Mesenchymal stem cell (in vitro differentiated cells and primary cell): Measurements from ENCODE around the gene RFTN1.

Source experiments
- DNase-seq: peaks from one replicate; pipeline ENCODE4 v3.0.0-alpha.2; 2013
- H2AFZ ChIP-seq: one replicate; pipeline ENCODE4 v1.6.1; 2013; ENCODE audit warnings: low read depth, mild to moderate bottlenecking, control low read depth, inconsistent platforms, low read length, moderate library complexity
- H2AK5ac ChIP-seq: 2 replicates; pipeline ENCODE4 v1.6.1; 2013; ENCODE audit warnings: low read length, moderate library complexity, mild to moderate bottlenecking, inconsistent platforms; ENCODE audit not compliant: severe bottlenecking
- H2BK120ac ChIP-seq: one replicate; pipeline ENCODE4 v1.6.1; 2013; ENCODE audit warnings: low read depth, mild to moderate bottlenecking, inconsistent platforms, low read length, moderate library complexity
- H2BK12ac ChIP-seq, 2 experiments: one replicate each; pipeline ENCODE4 v1.6.1; 2013; ENCODE audit warnings: inconsistent platforms in 2 of 2, low read length in 2 of 2, mild to moderate bottlenecking in 2 of 2, moderate library complexity in 2 of 2, control low read depth in 1 of 2
- H2BK15ac ChIP-seq: one replicate; pipeline ENCODE4 v1.6.1; 2013; ENCODE audit warnings: mild to moderate bottlenecking, low read depth, inconsistent platforms; ENCODE audit not compliant: poor library complexity, severe bottlenecking
- H2BK5ac ChIP-seq: 2 replicates; pipeline ENCODE4 v1.6.1; 2013; ENCODE audit warnings: low read depth, mild to moderate bottlenecking, low read length, control low read depth, inconsistent platforms; ENCODE audit not compliant: poor library complexity, severe bottlenecking
- H3K14ac ChIP-seq, 2 experiments: one replicate each; pipeline ENCODE4 v1.6.1; 2013; ENCODE audit warnings: inconsistent platforms in 2 of 2, low read length in 2 of 2, control low read depth in 1 of 2, mild to moderate bottlenecking in 1 of 2, moderate library complexity in 1 of 2
- H3K18ac ChIP-seq, 2 experiments: one replicate each; pipeline ENCODE4 v1.6.1; 2013; ENCODE audit warnings: inconsistent platforms in 2 of 2, low read length in 2 of 2, control low read depth in 1 of 2, low read depth in 1 of 2, mild to moderate bottlenecking in 1 of 2
- H3K23ac ChIP-seq, 2 experiments: one replicate each; pipeline ENCODE4 v1.6.1; 2013; ENCODE audit warnings: inconsistent platforms in 2 of 2, low read length in 2 of 2, mild to moderate bottlenecking in 2 of 2, moderate library complexity in 2 of 2, control low read depth in 1 of 2
- H3K27ac ChIP-seq: 2 replicates; pipeline ENCODE4 v1.5.1; 2013; ENCODE audit warnings: mild to moderate bottlenecking, moderate library complexity, low read length, control low read depth, inconsistent platforms; ENCODE audit not compliant: poor library complexity, severe bottlenecking
- H3K27me3 ChIP-seq, 2 experiments: 2 replicates each; pipeline versions ENCODE4 v1.6.1 to v1.7.0; 2013; ENCODE audit warnings: low read length in 2 of 2, mild to moderate bottlenecking in 2 of 2, moderate library complexity in 2 of 2, control low read depth in 1 of 2, inconsistent platforms in 1 of 2; ENCODE audit not compliant: control insufficient read depth in 1 of 2, insufficient read depth in 1 of 2
- H3K36me3 ChIP-seq, 2 experiments: 2 replicates each; pipeline versions ENCODE4 v1.6.1 to v1.7.0; 2013; ENCODE audit warnings: low read length in 2 of 2, control low read depth in 1 of 2, inconsistent platforms in 1 of 2, low read depth in 1 of 2, mild to moderate bottlenecking in 1 of 2; ENCODE audit not compliant: insufficient read depth in 2 of 2, control insufficient read depth in 1 of 2
- H3K4ac ChIP-seq, 2 experiments: one replicate each; pipeline ENCODE4 v1.6.1; 2013; ENCODE audit warnings: inconsistent platforms in 2 of 2, low read length in 2 of 2, mild to moderate bottlenecking in 2 of 2, moderate library complexity in 2 of 2, control low read depth in 1 of 2, low read depth in 1 of 2
- H3K4me1 ChIP-seq: 2 replicates; pipeline ENCODE4 v1.6.1; 2013; ENCODE audit warnings: low read depth, low read length, control low read depth; ENCODE audit not compliant: control insufficient read depth, insufficient read depth
- H3K4me2 ChIP-seq: 2 replicates; pipeline ENCODE4 v1.6.1; 2013; ENCODE audit warnings: low read length, mild to moderate bottlenecking, inconsistent platforms; ENCODE audit not compliant: poor library complexity, severe bottlenecking
- H3K4me3 ChIP-seq, 2 experiments: 2 replicates each; pipeline versions ENCODE4 v1.5.1 to v1.7.0; 2013; ENCODE audit warnings: low read length in 2 of 2, mild to moderate bottlenecking in 2 of 2, control low read depth in 1 of 2, low read depth in 1 of 2; ENCODE audit not compliant: insufficient read depth in 1 of 2
- H3K79me1 ChIP-seq: replicated peaks from 2 replicates; pipeline ENCODE4 v1.6.1; 2013; ENCODE audit warnings: mild to moderate bottlenecking, control low read depth, low read length, inconsistent platforms; ENCODE audit not compliant: poor library complexity, severe bottlenecking
- H3K9ac ChIP-seq: 2 replicates; pipeline ENCODE4 v1.7.0; 2013; ENCODE audit warnings: mild to moderate bottlenecking, low read length, moderate library complexity
- H3K9me3 ChIP-seq: 2 replicates; pipeline ENCODE4 v1.7.0; 2013; ENCODE audit warnings: mild to moderate bottlenecking, low read length; ENCODE audit not compliant: control insufficient read depth
- H4K8ac ChIP-seq: one replicate; pipeline ENCODE4 v1.6.1; 2013; ENCODE audit warnings: inconsistent platforms, mild to moderate bottlenecking, low read length, moderate library complexity
- H4K91ac ChIP-seq: one replicate; pipeline ENCODE4 v1.6.1; 2013; ENCODE audit warnings: mild to moderate bottlenecking, low read length, inconsistent platforms
- WGBS: methylation state at CpG from one replicate; pipeline ENCODE4 v1.1.7; 2013; ENCODE audit warnings: mixed read lengths; 5-methylcytosine and 5-hydroxymethylcytosine counted together

The RFTN1 gene

GRCh38 chr3:16300881-16301359, 212.6 kb downstream of the RFTN1 start:
- no peaks in the 10 kb centered on the region for H3K27me3 ChIP-seq
- H2BK12ac ChIP-seq, result no peak overlapping the region

GRCh38 chr3:16300307-16300706, 213.2 kb downstream of the RFTN1 start:
- no peak overlapping the region for H3K14ac ChIP-seq
- no peak for DNase-seq
- no peak overlapping the region for H2BK12ac ChIP-seq
- H3K9me3 ChIP-seq, result peaks cover 6% of the 10 kb centered on the region
- H3K4me3 ChIP-seq, result no peak overlapping the region
- H2BK15ac ChIP-seq, result no peak overlapping the region
- peaks cover 4 to 43% of the 10 kb centered on the region in 2 experiments for H3K36me3 ChIP-seq
- H3K27ac ChIP-seq, result no peak overlapping the region
- H3K23ac ChIP-seq, result no peak overlapping the region
- no peak overlapping the region for H2BK120ac ChIP-seq
- H3K4me2 ChIP-seq, result no peak overlapping the region
- H3K4me1 ChIP-seq, result peaks cover 6% of the 10 kb centered on the region
- no peaks in the 10 kb centered on the region for H3K27me3 ChIP-seq
- no peak overlapping the region for H4K91ac ChIP-seq
- H4K8ac ChIP-seq, result no peak overlapping the region
- H3K4ac ChIP-seq, result no peak overlapping the region
- H2AFZ ChIP-seq, result no peak overlapping the region
- H3K9ac ChIP-seq, result no peak overlapping the region
- H3K18ac ChIP-seq, result no peak overlapping the region
- no peak overlapping the region for H2AK5ac ChIP-seq
- H3K79me1 ChIP-seq, result peaks cover 1% of the 10 kb centered on the region
- no peak overlapping the region for H2BK5ac ChIP-seq
- 100% methylated on average over 1 of the region's 2 CpGs for WGBS

More at GRCh38 chr3:16300881-16301359, 212.6 kb downstream of the RFTN1 start:
- Histone ChIP-seq H3K4ac (no peak overlapping the region), H2BK5ac (no peak overlapping the region), H2AK5ac (no peak overlapping the region), H2BK15ac (no peak overlapping the region), H3K23ac (no peak overlapping the region), H2AFZ (no peak overlapping the region), H3K9ac (no peak overlapping the region), H2BK120ac (no peak overlapping the region), H3K9me3 (peaks cover 6% of the 10 kb centered on the region), H4K91ac (no peak overlapping the region), H3K18ac (no peak overlapping the region), H3K14ac (no peak overlapping the region), H3K4me1 (peaks cover 6% of the 10 kb centered on the region), H3K4me2 (no peak overlapping the region), H3K4me3 (no peak overlapping the region), H3K36me3 (peaks cover 4 to 41% of the 10 kb centered on the region in 2 experiments), H3K79me1 (peaks cover 1% of the 10 kb centered on the region), H3K27ac (no peak overlapping the region), H4K8ac (no peak overlapping the region)
- DNase-seq, result no peak
- 100% methylated on average over 1 of the region's 2 CpGs for WGBS

DNA sequence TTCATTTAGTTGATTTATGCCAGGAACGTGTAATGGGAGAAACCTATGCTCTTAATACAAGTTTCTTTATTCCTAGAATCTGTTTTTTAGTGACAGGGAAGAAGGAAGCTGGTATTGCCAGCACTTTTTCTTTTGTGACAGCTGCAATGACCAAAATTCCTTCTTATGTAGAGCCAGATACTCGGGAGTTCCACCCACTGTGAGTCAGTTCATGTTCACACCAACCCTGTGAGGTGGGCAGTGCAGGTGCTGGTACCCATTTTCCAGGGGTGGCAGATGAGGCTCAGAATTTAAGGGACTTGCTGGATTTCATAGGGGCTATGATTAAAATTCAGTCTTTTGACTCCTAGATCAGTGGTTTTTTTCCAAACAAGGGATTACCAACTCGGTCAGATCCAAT, 213.8 kb downstream of the RFTN1 start:
- Histone ChIP-seq H3K36me3 (peaks cover 0 to 40% of the 10 kb centered on the region in 2 experiments), H2BK15ac (no peak overlapping the region), H3K23ac (no peak overlapping the region), H3K18ac (no peak overlapping the region), H2BK12ac (no peak overlapping the region), H3K9ac (no peak overlapping the region), H3K14ac (no peak overlapping the region), H3K4me1 (peaks cover 3% of the 10 kb centered on the region), H2BK5ac (no peak overlapping the region), H3K27me3 (no peaks in the 10 kb centered on the region), H3K79me1 (peaks cover 1% of the 10 kb centered on the region), H4K91ac (no peak overlapping the region), H3K27ac (no peak overlapping the region), H3K4me3 (no peak overlapping the region), H4K8ac (no peak overlapping the region), H3K4me2 (no peak overlapping the region), H3K4ac (no peak overlapping the region), H2AK5ac (no peak overlapping the region), H2AFZ (no peak overlapping the region), H3K9me3 (peaks cover 6% of the 10 kb centered on the region), H2BK120ac (no peak overlapping the region)
- no peak for DNase-seq
- 100% methylated on average over 1 of the region's 3 CpGs for WGBS

- 98% methylated on average over 6 of the region's 6 CpGs for WGBS
- Histone ChIP-seq H4K91ac (no peak overlapping the region), H3K79me1 (peaks cover 1% of the 10 kb centered on the region), H2AK5ac (no peak overlapping the region), H3K27me3 (no peaks in the 10 kb centered on the region), H2BK120ac (no peak overlapping the region), H2BK5ac (no peak overlapping the region), H3K4me2 (no peak overlapping the region), H2AFZ (no peak overlapping the region), H3K4me3 (no peak overlapping the region), H2BK12ac (no peak overlapping the region), H2BK15ac (no peak overlapping the region), H3K9ac (peak overlapping the region; percentile 8), H3K4ac (no peak overlapping the region), H4K8ac (no peak overlapping the region), H3K36me3 (peaks cover 0 to 40% of the 10 kb centered on the region in 2 experiments), H3K4me1 (peaks cover 3% of the 10 kb centered on the region), H3K9me3 (peaks cover 6% of the 10 kb centered on the region), H3K14ac (no peak overlapping the region), H3K27ac (no peak overlapping the region), H3K23ac (no peak overlapping the region), H3K18ac (no peak overlapping the region)
- no peak for DNase-seq
These were observed 214.6 kb downstream of the RFTN1 start for GRCh38 chr3:16298891-16299290.
